Left lung (tissue), 10 donors: ENCODE measurements around the gene KRTAP10-1. TPM values are rescaled to one million over a fixed set of nuclear protein-coding genes. Genes with fewer than 3 reads are reported as not detected.

Source experiments
- ATAC-seq: fragments of 200-7000 bp; cut with Tn5 transposase; one replicate; pipeline ENCODE4 v1.9.1; 2020; ENCODE audit warnings: moderate library complexity
- DNase-seq, 4 donors: peaks; one replicate each; pipeline ENCODE4 v3.0.0-alpha.2; 2013 to 2020
- H3K27ac ChIP-seq, 2 donors: fragments of 200-600 bp; sonication (generic) in 1 of 2; one replicate each; pipeline versions ENCODE4 v1.5.0 to v1.8.0; 2020 to 2021
- H3K27me3 ChIP-seq, 2 donors: fragments of 200-600 bp; sonication (generic) in 1 of 2; one replicate each; pipeline versions ENCODE4 v1.5.0 to v1.8.0; 2020 to 2021
- H3K36me3 ChIP-seq, 2 donors: fragments of 200-600 bp; sonication (generic) in 1 of 2; one replicate each; pipeline versions ENCODE4 v1.5.0 to v1.8.0; 2020 to 2021
- H3K4me1 ChIP-seq, 2 donors: fragments of 200-600 bp; one replicate each; pipeline ENCODE4 v1.8.0; 2021
- H3K4me3 ChIP-seq, 2 donors: fragments of 200-600 bp; sonication (generic) in 1 of 2; one replicate each; pipeline versions ENCODE4 v1.5.0 to v1.8.0; 2020 to 2021; ENCODE audit warnings: mild to moderate bottlenecking in 1 of 2
- H3K9me3 ChIP-seq, 2 donors: fragments of 200-600 bp; sonication (generic) in 1 of 2; one replicate each; pipeline versions ENCODE4 v1.5.0 to v1.8.0; 2020 to 2021
- intact Hi-C, 2 donors: fragments of 100-400 bp; cut with DNase I; formaldehyde crosslinking; loops; one replicate each; pipeline versions ENCODE4 v1.11.2 to v1.14.2; 2022
- polyA plus RNA-seq, 6 donors: library from polyadenylated mRNA; unstranded; fragments of 120-200 nt; gene quantifications; one replicate each; pipeline ENCODE4 v1.2.1, GENCODE V29; 2013; ENCODE audit not compliant: insufficient read length in 6 of 6
- total RNA-seq, 2 donors: library from RNA; stranded (reverse); fragmentation: NEBNext Ultra II Directional; extraction: Animal tissue kit (Norgen Biotek cat#: 25700); gene quantifications; one replicate each; pipeline ENCODE4 v1.2.1, GENCODE V29; 2021
- TF ChIP-seq, protein P1 (sequence below), 2 donors: fragments of 200-600 bp; sonication (generic) in 1 of 2; IDR thresholded peaks; one replicate each; pipeline versions ENCODE4 v1.5.0 to v1.8.0; 2021; ENCODE audit warnings: antibody characterized with exemption in 2 of 2
- donor health status: DM: no; HTN: yes; CAD: no.
- donor health status: DM: no; HTN: no; CAD: no.

The KRTAP10-1 gene
- total and polyA plus RNA-seq, 8 donors = not detected

DNA sequence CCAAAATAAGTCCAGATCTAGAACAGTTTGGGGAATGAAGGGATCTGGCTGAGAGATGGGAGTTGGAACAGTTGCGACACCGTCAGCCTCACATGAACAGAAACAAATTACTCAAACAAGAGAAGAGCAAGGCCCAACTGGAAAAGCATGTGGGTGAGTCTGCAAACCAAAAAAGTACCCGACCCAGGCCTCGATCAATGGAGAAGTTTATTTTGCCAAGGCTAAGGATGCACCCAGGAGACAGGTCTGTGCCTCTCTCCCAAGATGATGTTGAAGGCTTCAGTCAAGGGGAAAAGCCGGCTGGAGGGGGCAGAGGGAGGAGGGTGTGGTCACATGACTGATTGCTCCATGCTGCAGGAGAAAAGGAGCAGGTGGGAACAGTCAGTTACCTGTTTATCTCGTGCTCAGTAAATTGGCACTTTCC is 42.3 kb downstream of the KRTAP10-1 start:
- Histone ChIP-seq H3K27ac (peak overlapping the region in 1 of 2 donors; percentile 42), H3K9me3 (peaks cover 0 to 10% of the 10 kb centered on the region in 2 donors), H3K27me3 (peaks cover 0 to 47% of the 10 kb centered on the region in 2 donors), H3K4me1 (no peaks in the 10 kb centered on the region), H3K4me3 (no peak overlapping the region), H3K36me3 (no peaks in the 10 kb centered on the region)
- intact Hi-C loops = loop anchor here in 1 of 2 donors (5.0 kb wide), 1 partner anchor 80 kb away; no protein-coding TSS in a partner anchor
- DNase-seq (peak in 1 of 4 donors; percentile 34), ATAC-seq (peak; percentile 37)
- TF ChIP-seq, protein P1, sequence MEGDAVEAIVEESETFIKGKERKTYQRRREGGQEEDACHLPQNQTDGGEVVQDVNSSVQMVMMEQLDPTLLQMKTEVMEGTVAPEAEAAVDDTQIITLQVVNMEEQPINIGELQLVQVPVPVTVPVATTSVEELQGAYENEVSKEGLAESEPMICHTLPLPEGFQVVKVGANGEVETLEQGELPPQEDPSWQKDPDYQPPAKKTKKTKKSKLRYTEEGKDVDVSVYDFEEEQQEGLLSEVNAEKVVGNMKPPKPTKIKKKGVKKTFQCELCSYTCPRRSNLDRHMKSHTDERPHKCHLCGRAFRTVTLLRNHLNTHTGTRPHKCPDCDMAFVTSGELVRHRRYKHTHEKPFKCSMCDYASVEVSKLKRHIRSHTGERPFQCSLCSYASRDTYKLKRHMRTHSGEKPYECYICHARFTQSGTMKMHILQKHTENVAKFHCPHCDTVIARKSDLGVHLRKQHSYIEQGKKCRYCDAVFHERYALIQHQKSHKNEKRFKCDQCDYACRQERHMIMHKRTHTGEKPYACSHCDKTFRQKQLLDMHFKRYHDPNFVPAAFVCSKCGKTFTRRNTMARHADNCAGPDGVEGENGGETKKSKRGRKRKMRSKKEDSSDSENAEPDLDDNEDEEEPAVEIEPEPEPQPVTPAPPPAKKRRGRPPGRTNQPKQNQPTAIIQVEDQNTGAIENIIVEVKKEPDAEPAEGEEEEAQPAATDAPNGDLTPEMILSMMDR (IDR thresholded peaks at IDR 0.05) = no peak

DNA sequence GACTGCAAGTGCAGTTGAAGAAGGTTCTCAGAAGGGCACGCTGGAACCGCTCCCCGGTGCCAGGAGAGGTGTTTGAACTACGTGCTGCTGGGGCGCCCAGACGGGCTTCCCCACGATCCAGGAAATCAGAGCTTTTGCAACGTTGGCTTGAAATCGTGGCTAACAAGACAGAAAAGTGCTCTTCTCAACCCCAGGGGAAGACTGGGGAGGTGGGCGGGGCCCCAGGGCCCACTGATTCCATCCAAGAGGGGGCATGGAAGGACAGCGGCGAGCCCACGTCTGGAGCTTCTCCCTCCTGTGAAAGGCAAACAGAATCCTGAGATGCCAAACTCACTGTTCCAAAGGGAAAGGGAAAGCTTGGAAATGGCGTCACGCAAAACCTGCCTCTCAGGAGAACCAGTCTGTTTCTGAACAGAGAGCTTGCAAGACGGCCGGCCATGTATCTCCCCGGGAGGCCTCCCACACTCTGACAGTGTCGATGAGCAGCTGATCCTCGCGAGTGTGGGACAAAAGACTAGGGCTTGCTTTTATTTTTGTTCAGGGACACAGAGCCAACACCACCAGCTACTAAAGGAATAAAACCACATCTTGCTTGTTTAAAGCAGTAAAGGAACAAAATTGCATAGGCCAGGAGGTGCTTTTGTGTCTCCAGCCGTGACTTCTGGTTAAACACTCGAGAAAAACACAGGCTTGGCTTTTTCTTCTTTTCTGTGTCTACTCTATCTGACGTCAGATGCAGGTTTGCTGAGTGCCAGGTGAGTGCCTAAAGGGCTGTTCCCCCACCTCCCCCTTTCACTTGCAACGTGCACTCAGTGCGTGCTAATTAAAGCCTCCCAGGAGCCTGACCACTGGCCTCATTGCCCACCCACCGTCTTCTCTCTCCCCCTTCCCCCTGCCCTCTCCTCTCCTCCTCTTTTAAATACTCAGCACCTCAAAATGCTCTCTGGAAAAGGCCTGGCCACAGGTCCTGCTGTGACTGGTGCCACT is 43.1 kb downstream of the KRTAP10-1 start:
- no peaks in the 10 kb centered on the region for H3K4me1 ChIP-seq
- peak in 2 of 4 donors; percentile 43 to 56 for DNase-seq
- H3K4me3 ChIP-seq = no peak overlapping the region
- H3K9me3 ChIP-seq = peaks cover 0 to 19% of the 10 kb centered on the region in 2 donors
- H3K27ac ChIP-seq = peak overlapping the region in 1 of 2 donors; percentile 42
- ATAC-seq = peak; percentile 78
- intact Hi-C loops = loop anchor here in 1 of 2 donors (5.0 kb wide), 1 partner anchor 80 kb away; no protein-coding TSS in a partner anchor
- TF ChIP-seq, protein P1 (IDR thresholded peaks at IDR 0.05) = no peak
- no peaks in the 10 kb centered on the region for H3K36me3 ChIP-seq
- peaks cover 0 to 43% of the 10 kb centered on the region in 2 donors for H3K27me3 ChIP-seq

DNA sequence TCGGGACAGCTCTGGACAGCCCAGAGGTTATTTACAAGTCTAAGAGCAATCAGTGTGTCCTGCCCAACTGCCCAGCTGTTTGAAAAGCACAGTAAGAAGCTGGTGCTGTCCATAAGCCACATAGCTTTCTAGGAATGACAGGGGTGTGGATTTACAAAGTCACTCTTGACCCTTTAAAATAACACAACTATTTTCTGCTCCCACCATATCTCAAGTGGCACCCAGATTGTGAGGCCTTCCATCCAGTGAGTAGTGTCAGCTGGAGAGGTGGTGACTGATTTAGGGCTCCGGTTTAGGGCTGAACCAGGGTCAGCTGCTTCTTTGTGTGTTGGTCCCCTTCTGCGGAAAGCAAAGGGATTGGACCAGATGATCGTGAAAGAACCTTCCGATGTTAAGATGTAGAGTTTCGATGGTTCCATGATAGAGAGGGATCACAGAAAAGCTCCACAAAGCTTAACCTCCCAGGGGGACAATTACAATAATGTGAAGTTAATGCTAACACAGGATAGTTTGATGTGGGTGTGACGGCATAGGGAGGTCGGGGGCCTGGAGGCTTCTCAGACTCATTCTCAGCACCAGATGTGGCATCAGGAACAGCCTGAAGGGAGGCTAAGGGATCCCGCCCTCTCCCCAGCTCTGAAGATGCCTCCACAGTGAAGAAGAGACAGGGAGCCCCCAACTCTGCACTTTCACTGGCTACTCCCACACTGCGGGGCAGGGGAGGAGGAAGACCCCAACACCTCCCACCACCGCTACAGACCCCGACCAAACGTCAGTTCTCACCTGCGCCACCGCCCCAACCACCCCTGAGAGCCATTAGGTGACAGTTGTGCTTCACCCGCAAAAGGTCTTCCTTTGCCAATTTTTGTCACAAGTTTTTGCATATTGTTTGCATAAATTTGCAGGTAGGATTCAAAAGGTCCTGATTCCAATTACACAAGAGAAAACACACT is 44.1 kb downstream of the KRTAP10-1 start:
- Histone ChIP-seq H3K27me3 (peaks cover 0 to 43% of the 10 kb centered on the region in 2 donors), H3K9me3 (peaks cover 0 to 19% of the 10 kb centered on the region in 2 donors), H3K4me3 (no peak overlapping the region), H3K36me3 (no peaks in the 10 kb centered on the region), H3K4me1 (no peaks in the 10 kb centered on the region), H3K27ac (no peak overlapping the region)
- intact Hi-C loops = loop anchor here in 1 of 2 donors (5.0 kb wide), 1 partner anchor 79 kb away; no protein-coding TSS in a partner anchor
- ATAC-seq = no peak
- TF ChIP-seq, protein P1 (IDR thresholded peaks at IDR 0.05) = no peak
- DNase-seq = no peak

DNA sequence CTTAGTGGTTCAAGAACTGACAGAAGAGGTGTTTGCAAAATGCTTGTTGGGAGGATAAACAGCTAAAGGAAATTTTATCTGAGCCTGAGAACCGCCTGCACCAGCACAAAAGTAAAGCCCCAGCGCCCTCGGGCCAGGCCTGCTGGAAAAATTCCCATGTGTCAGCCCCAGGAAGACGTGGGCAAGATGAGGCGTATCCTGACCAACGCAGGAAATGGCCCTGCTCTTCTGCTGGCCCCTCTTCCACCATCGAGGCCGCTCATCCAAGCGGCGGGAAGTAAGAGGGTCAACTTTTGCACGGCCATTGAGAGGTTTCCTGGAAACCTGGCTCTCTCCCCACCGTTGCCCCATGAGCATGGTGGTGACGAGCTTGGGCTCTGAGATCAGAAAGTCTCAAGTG is 45.0 kb downstream of the KRTAP10-1 start:
- no peak for ATAC-seq
- no peak for DNase-seq
- Histone ChIP-seq H3K27ac (no peak overlapping the region), H3K9me3 (peaks cover 0 to 19% of the 10 kb centered on the region in 2 donors), H3K4me1 (no peaks in the 10 kb centered on the region), H3K4me3 (no peak overlapping the region), H3K36me3 (no peaks in the 10 kb centered on the region), H3K27me3 (peaks cover 0 to 37% of the 10 kb centered on the region in 2 donors)
- TF ChIP-seq, protein P1 (IDR thresholded peaks at IDR 0.05) = no peak
- intact Hi-C loops = loop anchor here in 1 of 2 donors (5.0 kb wide), 1 partner anchor 78 kb away; no protein-coding TSS in a partner anchor
